ENCODE measurements around the gene EDDM3A.
A peak's percentile ranks its signal among the peaks of the same experiment; 100 is the strongest.

EDDM3A gene

DNA sequence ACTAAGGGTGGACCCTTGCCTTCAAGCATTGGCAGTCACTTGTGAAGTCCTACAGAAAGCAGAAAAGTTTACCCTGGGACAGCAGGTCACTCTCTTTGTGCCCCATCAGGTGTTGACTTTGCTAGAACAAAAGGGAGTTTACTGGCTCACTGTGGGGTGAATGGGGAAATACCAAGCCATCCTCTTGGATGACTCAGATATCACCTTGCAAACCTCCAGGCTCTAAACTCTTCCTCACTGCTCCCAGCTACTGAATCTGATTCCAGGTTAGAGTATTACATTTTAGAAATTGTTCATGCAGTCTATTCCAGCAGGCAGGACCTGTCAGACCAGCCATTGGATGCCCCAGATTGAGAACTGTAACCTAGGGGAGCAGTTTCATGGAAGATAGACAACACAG lies 15.3 kb downstream of the EDDM3A start:
- DNase-seq (ENCODE audit: low read depth) = no peak
- TF ChIP-seq, protein P1, sequence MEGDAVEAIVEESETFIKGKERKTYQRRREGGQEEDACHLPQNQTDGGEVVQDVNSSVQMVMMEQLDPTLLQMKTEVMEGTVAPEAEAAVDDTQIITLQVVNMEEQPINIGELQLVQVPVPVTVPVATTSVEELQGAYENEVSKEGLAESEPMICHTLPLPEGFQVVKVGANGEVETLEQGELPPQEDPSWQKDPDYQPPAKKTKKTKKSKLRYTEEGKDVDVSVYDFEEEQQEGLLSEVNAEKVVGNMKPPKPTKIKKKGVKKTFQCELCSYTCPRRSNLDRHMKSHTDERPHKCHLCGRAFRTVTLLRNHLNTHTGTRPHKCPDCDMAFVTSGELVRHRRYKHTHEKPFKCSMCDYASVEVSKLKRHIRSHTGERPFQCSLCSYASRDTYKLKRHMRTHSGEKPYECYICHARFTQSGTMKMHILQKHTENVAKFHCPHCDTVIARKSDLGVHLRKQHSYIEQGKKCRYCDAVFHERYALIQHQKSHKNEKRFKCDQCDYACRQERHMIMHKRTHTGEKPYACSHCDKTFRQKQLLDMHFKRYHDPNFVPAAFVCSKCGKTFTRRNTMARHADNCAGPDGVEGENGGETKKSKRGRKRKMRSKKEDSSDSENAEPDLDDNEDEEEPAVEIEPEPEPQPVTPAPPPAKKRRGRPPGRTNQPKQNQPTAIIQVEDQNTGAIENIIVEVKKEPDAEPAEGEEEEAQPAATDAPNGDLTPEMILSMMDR (IDR thresholded peaks at IDR 0.05; ENCODE audit: control insufficient read depth, extremely low read depth, insufficient read depth) = no peak
- H3K4me3 ChIP-seq (ENCODE audit: low read depth, low read length) = no peak overlapping the region

DNA sequence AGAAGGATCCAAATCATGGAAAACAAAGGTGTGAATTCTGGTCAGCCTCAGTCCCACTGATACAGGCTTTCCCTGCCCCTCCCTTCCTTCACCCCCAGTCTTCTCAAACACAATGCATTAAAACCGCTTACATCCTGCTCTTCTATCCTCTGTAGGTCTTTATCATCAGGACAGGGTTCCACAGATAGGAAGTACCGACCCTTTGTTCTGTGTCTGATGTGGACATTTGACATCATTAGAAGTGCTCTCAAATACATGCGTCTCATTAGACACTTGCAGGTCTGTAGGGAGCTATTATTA lies 22.9 kb downstream of the EDDM3A start:
- no peak for DNase-seq (ENCODE audit: low read depth)
- TF ChIP-seq, protein P1 (IDR thresholded peaks at IDR 0.05; ENCODE audit: control insufficient read depth, extremely low read depth, insufficient read depth) = no peak
- no peak overlapping the region for H3K4me3 ChIP-seq (ENCODE audit: low read depth, low read length)

GRCh38 chr14:20769421-20769820 lies 23.7 kb downstream of the EDDM3A start:
- no peak for DNase-seq (ENCODE audit: low read depth)
- TF ChIP-seq, protein P1 (IDR thresholded peaks at IDR 0.05; ENCODE audit: control insufficient read depth, extremely low read depth, insufficient read depth) = no peak

GRCh38 chr14:20772650-20773049 lies 27.0 kb downstream of the EDDM3A start:
- no peak for DNase-seq (ENCODE audit: low read depth)
- no peak overlapping the region for H3K4me3 ChIP-seq (ENCODE audit: low read depth, low read length)
- TF ChIP-seq, protein P1 (IDR thresholded peaks at IDR 0.05; ENCODE audit: control insufficient read depth, extremely low read depth, insufficient read depth) = no peak

More at GRCh38 chr14:20769421-20769820, 23.7 kb downstream of the EDDM3A start:
- H3K4me3 ChIP-seq (ENCODE audit: low read depth, low read length) = no peak overlapping the region

- DNase-seq (ENCODE audit: low read depth) = peak; percentile 53
- no peak overlapping the region for H3K4me3 ChIP-seq (ENCODE audit: low read depth, low read length)
- TF ChIP-seq, protein P1 (IDR thresholded peaks at IDR 0.05; ENCODE audit: control insufficient read depth, extremely low read depth, insufficient read depth) = no peak
Measured at GRCh38 chr14:20774258-20774824, 28.7 kb downstream of the EDDM3A start.

DNA sequence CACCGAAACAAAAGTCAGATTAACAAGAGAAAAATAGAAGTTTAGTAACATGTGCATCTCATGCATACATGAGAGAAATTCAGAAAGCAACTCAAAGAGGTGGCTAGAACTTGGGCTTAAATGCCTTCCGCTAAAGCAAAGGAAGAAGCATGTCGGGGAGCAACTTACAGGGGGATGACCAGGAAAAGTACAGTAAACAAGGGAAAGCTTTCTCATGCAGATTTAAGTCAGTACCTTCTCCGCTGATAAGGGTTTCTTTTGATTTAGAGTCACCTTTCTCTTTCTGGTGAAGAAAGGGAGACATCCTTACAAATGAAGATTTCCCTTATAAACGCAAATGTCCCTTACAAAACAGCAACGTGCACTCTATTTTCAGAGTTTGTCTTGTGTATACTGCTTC lies 29.4 kb downstream of the EDDM3A start:
- DNase-seq (ENCODE audit: low read depth) = no peak
- no peak overlapping the region for H3K4me3 ChIP-seq (ENCODE audit: low read depth, low read length)
- TF ChIP-seq, protein P1 (IDR thresholded peaks at IDR 0.05; ENCODE audit: control insufficient read depth, extremely low read depth, insufficient read depth) = no peak

DNA sequence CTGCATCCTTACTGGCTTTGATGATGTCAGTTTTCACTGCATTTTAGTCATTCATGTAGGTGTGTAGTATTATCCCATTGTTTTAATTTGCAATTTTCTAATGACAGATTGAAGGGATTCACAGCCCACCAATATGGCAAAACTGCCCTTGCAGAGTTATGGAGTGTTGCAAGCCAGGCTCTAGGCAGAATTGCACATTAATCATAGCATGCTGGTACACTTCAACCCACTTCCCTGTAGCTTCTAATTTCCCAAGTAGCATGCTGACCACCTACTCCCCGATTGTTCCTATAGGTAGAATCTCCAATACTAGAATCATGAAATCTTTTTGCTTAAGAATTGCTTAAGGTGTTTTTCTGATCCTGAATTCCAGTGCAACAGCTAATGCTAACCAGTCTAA lies 30.2 kb downstream of the EDDM3A start:
- no peak for DNase-seq (ENCODE audit: low read depth)
- TF ChIP-seq, protein P1 (IDR thresholded peaks at IDR 0.05; ENCODE audit: control insufficient read depth, extremely low read depth, insufficient read depth) = no peak

More for the DNA sequence above, 30.2 kb downstream of the EDDM3A start:
- no peak overlapping the region for H3K4me3 ChIP-seq (ENCODE audit: low read depth, low read length)
